GM12892 (cell line): ENCODE measurements around the gene PIAS1.

ENCODE experiments used
- DNase-seq: peaks from one replicate; pipeline ENCODE4 v3.0.0; 2011; ENCODE audit not compliant: insufficient read length
- FAIRE-seq: peaks from 2 replicates; lab custom pipeline; 2011; peaks lifted over from hg19 to GRCh38; lab: Jason Lieb, UNC
- POLR2A ChIP-seq: IDR thresholded peaks from 2 replicates; pipeline ENCODE4 v1.6.1; 2011; ENCODE audit warnings: low read depth, low read length, control low read depth
- POLR2AphosphoS5 ChIP-seq: IDR thresholded peaks from 2 replicates; pipeline ENCODE4 v1.6.1; 2011; ENCODE audit warnings: low read depth, low read length, control low read depth
- TAF1 ChIP-seq: IDR thresholded peaks from 2 replicates; pipeline ENCODE4 v1.6.1; 2011; ENCODE audit warnings: low read depth, mild to moderate bottlenecking, control low read depth, low read length, borderline replicate concordance

Gene PIAS1

DNA sequence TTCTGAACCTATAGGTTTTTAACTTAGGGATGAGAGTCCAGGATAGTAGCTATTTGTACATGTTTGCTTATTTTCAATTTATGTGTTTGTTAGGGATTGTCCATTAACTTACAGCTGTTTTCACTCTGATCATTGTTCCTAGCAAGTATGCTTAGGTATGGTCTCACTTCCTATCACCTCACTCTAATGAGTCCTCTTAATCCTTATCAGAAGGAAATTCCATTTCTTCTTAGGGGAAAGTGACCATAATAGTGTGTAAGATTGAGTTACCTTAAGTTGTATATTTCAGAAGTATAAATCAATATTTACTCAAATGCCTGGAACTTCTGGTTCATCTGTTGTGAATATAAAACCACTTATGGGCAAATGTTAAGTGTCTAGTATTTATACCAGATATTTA, 53.0 kb downstream of the PIAS1 start:
- DNase-seq = no peak
- FAIRE-seq = no peak
- TF ChIP-seq POLR2AphosphoS5 (no peak), TAF1 (no peak), POLR2A (no peak)

DNA sequence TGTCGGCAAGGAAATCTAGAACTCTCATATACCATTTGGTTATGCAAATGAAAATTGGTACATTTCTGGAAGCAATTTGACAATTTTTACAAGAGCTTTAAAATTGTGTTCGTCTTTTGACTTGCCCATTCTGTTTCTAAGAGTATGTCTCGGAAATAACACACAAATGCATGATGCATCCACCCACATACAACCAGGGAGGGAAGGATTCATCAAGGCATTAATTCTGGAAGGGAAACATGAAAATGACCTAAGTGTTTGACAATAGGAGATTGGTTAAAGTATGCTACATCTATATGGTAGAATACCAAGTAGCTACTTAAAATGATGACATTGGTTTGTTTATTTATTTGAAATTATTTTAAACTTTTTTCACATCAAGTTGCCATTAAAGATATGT, 58.6 kb downstream of the PIAS1 start:
- FAIRE-seq (no peak), DNase-seq (no peak)
- no peak for TF ChIP-seq TAF1
- no peak for TF ChIP-seq POLR2AphosphoS5
- no peak for TF ChIP-seq POLR2A

DNA sequence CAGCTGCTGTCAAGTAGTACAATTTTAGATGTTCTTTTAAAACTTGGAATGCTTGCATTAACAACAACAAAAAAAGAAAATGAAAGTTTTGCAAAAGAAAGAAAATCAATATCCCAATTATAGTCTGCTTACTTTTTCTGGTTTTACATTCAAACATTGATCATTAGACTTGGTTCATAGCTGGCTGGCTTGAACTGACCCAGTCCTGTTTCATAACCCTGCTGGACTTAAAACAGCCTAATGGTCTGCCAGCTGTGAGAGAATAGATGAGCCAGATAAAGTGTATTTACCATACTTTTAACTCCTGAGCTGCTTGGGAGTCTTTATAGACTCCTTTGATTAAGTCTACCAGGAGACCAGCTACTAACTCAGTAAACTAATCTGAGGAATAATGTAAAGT, 59.2 kb downstream of the PIAS1 start:
- TF ChIP-seq POLR2A = no peak
- no peak for TF ChIP-seq POLR2AphosphoS5
- TF ChIP-seq TAF1 = no peak
- FAIRE-seq (no peak), DNase-seq (no peak)

DNA sequence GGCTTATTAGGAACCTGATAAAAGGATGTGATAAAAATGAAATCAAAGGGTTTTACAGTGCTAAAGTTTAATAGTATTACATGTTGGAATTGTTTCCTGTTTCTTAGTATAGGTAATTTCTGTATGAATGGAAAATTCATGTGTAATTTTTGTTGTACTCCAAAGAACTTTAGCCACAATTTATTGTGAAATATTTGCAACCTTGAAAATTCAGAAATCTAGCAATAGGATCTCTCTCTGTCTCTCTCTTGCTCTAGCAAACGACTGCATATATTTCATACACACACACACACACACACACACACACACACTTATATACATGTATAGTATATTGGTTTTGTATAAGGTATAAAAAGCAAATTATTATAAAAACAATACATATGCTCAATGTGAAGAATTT, 59.6 kb downstream of the PIAS1 start:
- DNase-seq (no peak), FAIRE-seq (no peak)
- TF ChIP-seq TAF1 (no peak), POLR2AphosphoS5 (no peak), POLR2A (no peak)

DNA sequence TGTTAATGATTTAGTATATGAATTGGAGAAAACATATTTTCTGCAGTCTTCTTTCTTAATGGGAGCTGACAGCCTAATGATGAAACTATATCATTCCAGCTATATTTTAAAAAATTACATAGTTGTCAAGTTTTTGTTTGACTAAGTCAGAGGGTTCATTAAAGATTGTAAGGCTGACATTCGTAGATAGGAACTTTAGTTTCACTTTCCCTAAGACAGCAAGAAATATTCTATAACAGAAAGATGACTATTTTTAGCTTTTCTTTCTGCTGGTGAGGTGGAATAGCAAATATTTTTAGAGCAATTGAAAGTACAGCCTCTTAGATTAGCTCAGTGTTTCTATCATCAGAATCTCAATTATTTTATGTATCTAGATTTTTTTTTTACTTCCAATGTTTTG, 60.2 kb downstream of the PIAS1 start:
- TF ChIP-seq POLR2A (no peak), TAF1 (no peak), POLR2AphosphoS5 (no peak)
- FAIRE-seq = no peak
- DNase-seq = no peak

DNA sequence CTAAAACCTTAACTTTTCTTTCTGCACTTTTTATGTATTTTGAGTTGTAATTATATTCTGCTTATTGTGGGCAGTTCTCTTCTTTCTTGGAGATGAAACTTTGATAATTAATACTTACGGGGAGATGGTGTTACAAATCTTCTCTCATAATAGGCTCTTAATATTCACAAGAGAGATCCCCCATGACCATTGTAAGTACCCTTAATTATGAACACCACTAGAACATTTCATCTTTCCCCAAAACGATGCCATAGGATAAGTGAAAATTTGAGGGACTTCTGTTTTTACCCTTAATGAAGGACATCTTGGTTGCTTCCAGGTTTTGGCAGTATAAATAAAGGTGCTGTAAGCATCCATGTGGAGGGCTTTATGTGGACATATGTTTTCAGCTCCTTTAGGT, 60.7 kb downstream of the PIAS1 start:
- no peak for FAIRE-seq
- TF ChIP-seq TAF1 = no peak
- TF ChIP-seq POLR2AphosphoS5 = no peak
- TF ChIP-seq POLR2A = no peak

DNA sequence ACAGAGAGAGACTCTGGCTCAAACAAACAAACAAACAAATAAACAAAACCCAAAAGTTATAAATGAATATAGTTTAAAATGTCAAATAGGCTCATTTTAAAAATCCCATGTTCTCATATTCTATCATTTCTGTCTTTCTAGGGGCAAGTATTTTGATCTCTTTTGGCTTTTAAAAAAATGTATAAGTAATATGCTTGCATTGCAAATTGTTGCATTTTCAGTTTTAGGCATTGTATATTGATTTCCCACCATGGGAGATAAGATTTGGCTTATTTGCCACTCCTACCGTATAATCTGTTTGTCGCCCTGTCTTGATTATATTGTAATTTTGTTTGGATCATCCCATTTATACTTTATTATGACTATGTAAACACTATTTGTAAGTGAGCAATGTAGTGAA, 70.6 kb downstream of the PIAS1 start:
- no peak for FAIRE-seq
- no peak for DNase-seq
- TF ChIP-seq TAF1 = no peak
- no peak for TF ChIP-seq POLR2AphosphoS5
- no peak for TF ChIP-seq POLR2A

More for the DNA sequence above, 60.7 kb downstream of the PIAS1 start:
- no peak for DNase-seq

DNA sequence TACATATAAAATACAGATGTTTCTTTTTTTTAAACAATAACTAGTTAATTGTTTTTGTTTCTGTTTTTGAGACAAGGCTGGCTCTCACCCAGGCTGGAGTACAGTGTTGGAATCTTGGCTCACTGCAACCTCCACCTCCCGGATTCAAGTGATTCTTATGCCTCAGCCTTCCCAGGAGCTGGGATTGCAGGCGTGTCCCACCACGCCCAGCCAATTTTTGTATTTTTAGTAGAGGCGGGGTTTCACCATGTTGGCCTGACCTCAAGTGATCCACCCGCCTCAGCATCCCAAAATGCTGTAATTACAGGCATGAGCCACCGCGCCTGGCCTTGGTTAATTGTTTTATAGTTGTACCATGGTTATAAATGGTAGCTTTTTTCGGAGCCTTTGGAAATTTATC, 72.3 kb downstream of the PIAS1 start:
- FAIRE-seq (no peak), DNase-seq (no peak)
- TF ChIP-seq TAF1 = no peak
- no peak for TF ChIP-seq POLR2A
- TF ChIP-seq POLR2AphosphoS5 = no peak

DNA sequence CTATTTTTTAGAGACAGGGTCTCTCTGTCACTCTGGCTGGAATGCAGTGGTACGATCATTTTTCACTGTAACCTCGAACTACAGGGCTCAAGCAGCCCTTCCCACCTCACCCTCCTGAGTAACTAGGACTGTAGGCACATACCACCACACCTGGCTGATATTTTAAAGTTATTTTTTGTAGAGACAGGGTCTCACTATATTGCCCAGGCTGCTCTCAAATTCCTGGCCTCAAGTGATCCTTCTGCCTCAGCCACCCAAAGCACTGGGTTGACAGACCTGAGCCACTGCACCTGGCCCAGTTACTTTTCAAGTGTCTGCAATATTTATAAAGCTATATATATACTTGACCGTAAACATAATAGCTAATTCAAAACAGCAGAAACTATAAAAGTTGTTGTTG, 75.0 kb downstream of the PIAS1 start:
- TF ChIP-seq TAF1 = no peak
- no peak for TF ChIP-seq POLR2A
- no peak for TF ChIP-seq POLR2AphosphoS5
- no peak for DNase-seq
- FAIRE-seq = no peak

DNA sequence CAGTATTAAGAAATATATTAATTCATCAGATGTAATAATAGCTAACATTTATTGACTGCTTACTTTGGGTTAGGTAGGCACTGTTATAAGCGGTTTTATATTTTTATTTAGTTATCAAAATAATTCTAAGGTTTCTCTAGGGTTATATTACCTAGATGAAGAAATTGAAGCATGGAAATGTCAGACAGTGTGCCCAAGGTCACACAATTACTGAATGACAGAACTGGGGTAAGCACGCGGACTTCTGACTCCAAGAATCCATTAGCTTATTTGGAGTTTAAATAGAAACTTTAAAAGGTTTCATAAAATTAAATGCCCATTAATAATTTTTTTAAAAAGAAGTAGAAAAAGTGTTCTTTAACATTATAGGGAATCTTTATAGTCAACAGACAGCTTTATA, 76.7 kb downstream of the PIAS1 start:
- no peak for DNase-seq
- TF ChIP-seq POLR2AphosphoS5 (no peak), TAF1 (no peak), POLR2A (no peak)
- FAIRE-seq = no peak

DNA sequence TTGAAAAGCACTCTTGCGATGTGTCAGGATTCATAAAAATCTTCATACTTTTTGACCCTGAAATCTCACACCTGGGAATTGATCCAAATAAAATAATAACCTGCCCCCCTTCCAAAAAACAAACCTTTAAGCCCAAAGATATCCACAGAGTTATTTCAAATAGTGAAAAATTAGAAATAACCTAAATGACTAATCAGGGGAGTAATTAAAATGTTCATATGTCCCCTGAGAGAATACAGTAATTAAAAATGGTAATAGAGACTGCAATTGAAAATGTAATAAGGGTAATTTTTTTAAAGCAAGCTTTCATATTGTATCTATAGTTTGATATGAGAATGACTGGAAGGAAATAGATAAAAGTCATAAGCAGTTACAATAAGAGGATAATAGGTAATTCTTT, 83.0 kb downstream of the PIAS1 start:
- DNase-seq = no peak
- TF ChIP-seq POLR2A = no peak
- TF ChIP-seq TAF1 = no peak
- no peak for FAIRE-seq

DNA sequence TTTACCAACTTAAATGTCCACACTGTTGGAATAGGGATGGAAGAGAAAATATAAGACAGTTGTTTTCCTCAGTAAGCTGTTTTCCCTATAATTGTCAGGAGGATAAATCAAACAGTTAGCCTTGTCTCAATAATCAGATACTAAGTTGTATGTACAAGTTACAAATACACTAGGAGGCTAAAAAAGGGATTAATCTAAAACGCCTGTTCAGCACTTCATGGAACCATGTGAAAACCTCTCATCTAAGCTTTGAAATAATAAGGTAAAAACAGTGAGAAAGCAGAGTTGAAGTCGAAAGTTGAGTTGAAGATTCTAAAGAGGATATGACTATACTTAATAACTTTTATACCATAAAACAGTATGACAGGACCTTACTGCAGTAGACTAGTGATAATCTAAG, 89.0 kb downstream of the PIAS1 start:
- DNase-seq = no peak
- FAIRE-seq = no peak
- no peak for TF ChIP-seq POLR2AphosphoS5
- TF ChIP-seq POLR2A = no peak
- no peak for TF ChIP-seq TAF1

DNA sequence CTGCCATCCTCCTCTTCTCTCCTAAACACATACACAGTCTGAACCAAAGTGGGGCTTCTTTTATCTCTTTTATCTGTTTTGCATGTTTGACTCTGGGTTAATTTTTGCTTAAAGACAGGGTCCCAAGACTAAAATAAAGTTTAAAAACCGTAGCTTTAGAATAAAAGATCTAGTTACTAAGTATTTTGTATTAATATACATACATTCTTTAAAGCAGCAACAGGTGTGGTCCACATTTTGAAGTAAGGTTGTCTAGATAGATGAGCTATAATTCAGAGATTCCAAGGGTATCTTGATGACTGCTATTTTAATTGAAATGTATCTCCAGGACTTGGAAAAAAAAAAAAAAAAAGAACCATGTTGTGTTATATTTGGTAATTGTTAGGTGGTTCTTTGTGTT, 89.7 kb downstream of the PIAS1 start:
- DNase-seq (no peak), FAIRE-seq (no peak)
- no peak for TF ChIP-seq TAF1
- no peak for TF ChIP-seq POLR2A
- no peak for TF ChIP-seq POLR2AphosphoS5
